ENCODE data around the gene ALG11.

DNA sequence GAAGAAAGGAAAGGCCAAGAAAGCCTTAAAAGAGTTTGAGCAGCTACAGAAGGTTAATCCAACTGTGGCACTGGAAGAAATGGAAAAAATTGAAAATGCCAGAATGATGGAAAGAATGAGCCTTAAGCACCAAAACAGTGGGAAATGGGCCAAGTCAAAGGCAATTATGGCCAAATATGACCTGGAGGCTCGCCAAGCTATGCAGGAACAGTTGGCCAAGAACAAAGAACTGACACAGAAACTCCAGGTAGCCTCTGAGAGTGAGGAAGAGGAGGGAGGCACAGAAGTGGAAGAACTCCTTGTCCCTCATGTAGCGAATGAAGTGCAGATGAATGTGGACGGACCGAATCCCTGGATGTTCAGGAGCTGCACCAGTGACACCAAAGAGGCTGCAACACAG is 17.4 kb downstream of the ALG11 start:
- TF ChIP-seq, protein P1, sequence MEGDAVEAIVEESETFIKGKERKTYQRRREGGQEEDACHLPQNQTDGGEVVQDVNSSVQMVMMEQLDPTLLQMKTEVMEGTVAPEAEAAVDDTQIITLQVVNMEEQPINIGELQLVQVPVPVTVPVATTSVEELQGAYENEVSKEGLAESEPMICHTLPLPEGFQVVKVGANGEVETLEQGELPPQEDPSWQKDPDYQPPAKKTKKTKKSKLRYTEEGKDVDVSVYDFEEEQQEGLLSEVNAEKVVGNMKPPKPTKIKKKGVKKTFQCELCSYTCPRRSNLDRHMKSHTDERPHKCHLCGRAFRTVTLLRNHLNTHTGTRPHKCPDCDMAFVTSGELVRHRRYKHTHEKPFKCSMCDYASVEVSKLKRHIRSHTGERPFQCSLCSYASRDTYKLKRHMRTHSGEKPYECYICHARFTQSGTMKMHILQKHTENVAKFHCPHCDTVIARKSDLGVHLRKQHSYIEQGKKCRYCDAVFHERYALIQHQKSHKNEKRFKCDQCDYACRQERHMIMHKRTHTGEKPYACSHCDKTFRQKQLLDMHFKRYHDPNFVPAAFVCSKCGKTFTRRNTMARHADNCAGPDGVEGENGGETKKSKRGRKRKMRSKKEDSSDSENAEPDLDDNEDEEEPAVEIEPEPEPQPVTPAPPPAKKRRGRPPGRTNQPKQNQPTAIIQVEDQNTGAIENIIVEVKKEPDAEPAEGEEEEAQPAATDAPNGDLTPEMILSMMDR (IDR thresholded peaks at IDR 0.05), result no peak
- TF ChIP-seq POLR2AphosphoS5 (IDR thresholded peaks at IDR 0.05; ENCODE audit: low read depth, low read length), result no peak
- TF ChIP-seq TCF7L2 (IDR thresholded peaks at IDR 0.05; ENCODE audit: low read depth, low read length), result no peak
- TF ChIP-seq, protein P2, sequence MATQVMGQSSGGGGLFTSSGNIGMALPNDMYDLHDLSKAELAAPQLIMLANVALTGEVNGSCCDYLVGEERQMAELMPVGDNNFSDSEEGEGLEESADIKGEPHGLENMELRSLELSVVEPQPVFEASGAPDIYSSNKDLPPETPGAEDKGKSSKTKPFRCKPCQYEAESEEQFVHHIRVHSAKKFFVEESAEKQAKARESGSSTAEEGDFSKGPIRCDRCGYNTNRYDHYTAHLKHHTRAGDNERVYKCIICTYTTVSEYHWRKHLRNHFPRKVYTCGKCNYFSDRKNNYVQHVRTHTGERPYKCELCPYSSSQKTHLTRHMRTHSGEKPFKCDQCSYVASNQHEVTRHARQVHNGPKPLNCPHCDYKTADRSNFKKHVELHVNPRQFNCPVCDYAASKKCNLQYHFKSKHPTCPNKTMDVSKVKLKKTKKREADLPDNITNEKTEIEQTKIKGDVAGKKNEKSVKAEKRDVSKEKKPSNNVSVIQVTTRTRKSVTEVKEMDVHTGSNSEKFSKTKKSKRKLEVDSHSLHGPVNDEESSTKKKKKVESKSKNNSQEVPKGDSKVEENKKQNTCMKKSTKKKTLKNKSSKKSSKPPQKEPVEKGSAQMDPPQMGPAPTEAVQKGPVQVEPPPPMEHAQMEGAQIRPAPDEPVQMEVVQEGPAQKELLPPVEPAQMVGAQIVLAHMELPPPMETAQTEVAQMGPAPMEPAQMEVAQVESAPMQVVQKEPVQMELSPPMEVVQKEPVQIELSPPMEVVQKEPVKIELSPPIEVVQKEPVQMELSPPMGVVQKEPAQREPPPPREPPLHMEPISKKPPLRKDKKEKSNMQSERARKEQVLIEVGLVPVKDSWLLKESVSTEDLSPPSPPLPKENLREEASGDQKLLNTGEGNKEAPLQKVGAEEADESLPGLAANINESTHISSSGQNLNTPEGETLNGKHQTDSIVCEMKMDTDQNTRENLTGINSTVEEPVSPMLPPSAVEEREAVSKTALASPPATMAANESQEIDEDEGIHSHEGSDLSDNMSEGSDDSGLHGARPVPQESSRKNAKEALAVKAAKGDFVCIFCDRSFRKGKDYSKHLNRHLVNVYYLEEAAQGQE (IDR thresholded peaks at IDR 0.05; ENCODE audit: insufficient read depth in 1 of 2, low read depth in 2 of 2, low read length in 1 of 2), result no peak

Measured in Panc1 (cell line).